Prostate gland (tissue), 2 donors: ENCODE results near the gene RCAN1. TPM values are rescaled to one million over a fixed set of nuclear protein-coding genes. Genes with fewer than 3 reads are reported as not detected.

Experiments used
- DNase-seq: peaks from one replicate; pipeline ENCODE4 v3.0.0-alpha.2; 2019; ENCODE audit warnings: low spot score
- H3K27ac ChIP-seq, 2 donors: fragments of 200-600 bp; sonication (generic); 2 replicates each; pipeline ENCODE4 v1.5.1; 2017 to 2019
- H3K27me3 ChIP-seq: fragments of 200-600 bp; sonication (generic); replicated peaks from 2 replicates; pipeline ENCODE4 v1.5.1; 2019; ENCODE audit not compliant: insufficient read depth
- H3K36me3 ChIP-seq, 2 donors: fragments of 200-600 bp; sonication (generic); 1 replicate in 1 of 2; 2 replicates in 1 of 2; pipeline versions ENCODE4 v1.5.1 to v1.8.1; 2017 to 2019
- H3K4me1 ChIP-seq: fragments of 200-600 bp; sonication (generic); replicated peaks from 2 replicates; pipeline ENCODE4 v1.5.1; 2019
- H3K4me3 ChIP-seq, 2 donors: fragments of 200-600 bp; sonication (generic); 2 replicates each; pipeline ENCODE4 v1.5.1; 2017 to 2019
- H3K9me3 ChIP-seq: fragments of 200-600 bp; sonication (generic); 2 replicates; pipeline ENCODE4 v1.5.1; 2017
- POLR2A ChIP-seq: fragments of 450-650 bp; IDR thresholded peaks from one replicate; pipeline ENCODE4 v1.6.1; 2016; ENCODE audit warnings: antibody characterized with exemption, mild to moderate bottlenecking
- POLR2AphosphoS5 ChIP-seq: sonication (generic); formaldehyde crosslinking; IDR thresholded peaks from one replicate; pipeline ENCODE4 v1.6.1; 2017; ENCODE audit warnings: antibody characterized with exemption
- WGBS: methylation state at CpG from one replicate; pipeline ENCODE4 v1.1.5; 2018; 5-methylcytosine and 5-hydroxymethylcytosine counted together
- intact Hi-C: fragments of 100-400 bp; cut with DNase I; formaldehyde crosslinking; loops from one replicate; pipeline ENCODE4 v1.14.2; 2022
- total RNA-seq, 2 donors: library from RNA; depleted of rRNA; stranded (reverse); fragments of >200 nt; gene quantifications; one replicate each; pipeline ENCODE4 v1.1.0, GENCODE V29; 2016
- TF ChIP-seq, protein P1 (sequence below), 4 experiments: fragments of 200-600 bp in 2 of 4; fragments of 450-650 bp in 2 of 4; sonication (generic) in 2 of 4; IDR thresholded peaks; 1 replicate in 3 of 4; 2 replicates in 1 of 4; pipeline ENCODE4 v1.5.1; 2016 to 2019; ENCODE audit warnings: antibody characterized with exemption in 4 of 4, mild to moderate bottlenecking in 2 of 4, moderate library complexity in 2 of 4

RCAN1 gene
- total RNA-seq, 2 donors from 2014 or later, result 12.0 to 14.1 TPM

DNA sequence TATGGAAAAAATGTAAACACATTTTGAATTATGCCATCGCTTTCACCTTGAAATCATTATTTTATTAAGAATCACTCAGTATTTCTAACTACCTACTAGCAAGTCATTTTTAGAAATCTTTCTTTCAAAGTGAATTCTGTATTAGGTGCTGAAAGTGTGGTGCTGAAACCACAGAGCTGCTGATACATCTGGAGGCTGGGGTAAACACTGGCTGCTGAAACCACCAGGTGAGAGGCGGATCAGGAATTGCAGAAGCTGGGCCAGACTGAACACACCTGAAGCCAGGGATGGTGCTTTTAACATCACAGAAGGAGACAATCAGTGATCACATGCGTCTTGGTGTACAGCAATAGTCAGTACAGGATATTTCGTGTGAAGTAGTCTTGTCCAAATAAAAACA lies 60.7 kb downstream of the RCAN1 start:
- WGBS, result 97% methylated on average over 4 of the region's 4 CpGs

DNA sequence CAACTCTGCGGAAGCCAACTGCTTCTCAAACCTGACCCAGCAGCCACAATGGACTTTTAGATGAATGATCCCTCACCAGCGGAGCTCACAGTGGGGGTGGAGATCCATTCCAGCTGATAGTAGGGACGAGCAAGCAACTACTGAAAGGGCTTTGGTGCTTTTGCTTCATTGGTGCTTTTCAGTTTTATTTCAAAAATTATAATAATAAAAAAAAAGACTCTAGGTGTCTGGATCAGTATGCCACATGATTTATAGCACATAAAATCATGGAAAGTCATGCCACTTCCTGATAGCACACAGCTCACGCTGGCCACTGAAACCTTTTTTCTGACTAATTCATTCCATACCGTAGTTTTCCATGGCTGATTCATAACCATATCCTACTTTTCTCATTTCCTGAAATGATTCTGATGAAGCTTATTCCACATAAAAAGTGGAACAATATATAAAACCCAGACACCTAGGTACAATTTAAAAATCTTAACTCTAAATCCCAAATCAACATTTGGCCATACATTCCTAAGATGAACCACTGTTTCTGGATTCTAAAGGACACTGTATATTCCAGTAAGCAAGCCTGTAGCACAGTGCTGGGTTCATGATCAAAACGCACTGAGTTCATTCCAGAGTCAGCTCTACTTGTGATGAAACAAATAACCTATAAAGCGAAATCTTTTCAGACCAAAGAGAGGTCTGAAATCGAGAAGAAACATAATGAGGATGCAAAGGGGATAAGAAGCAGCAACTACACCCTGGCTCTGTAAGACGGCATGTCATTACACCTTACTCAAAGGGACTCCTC lies 61.6 kb downstream of the RCAN1 start:
- no peak overlapping the region for H3K27ac ChIP-seq
- no peaks in the 10 kb centered on the region for H3K36me3 ChIP-seq
- no peak for DNase-seq
- H3K27me3 ChIP-seq, result no peaks in the 10 kb centered on the region
- WGBS, result 69% methylated on average over 9 of the region's 9 CpGs
- no peaks in the 10 kb centered on the region for H3K4me1 ChIP-seq
- no peaks in the 10 kb centered on the region for H3K9me3 ChIP-seq
- no peak for TF ChIP-seq POLR2A
- TF ChIP-seq, protein P1, sequence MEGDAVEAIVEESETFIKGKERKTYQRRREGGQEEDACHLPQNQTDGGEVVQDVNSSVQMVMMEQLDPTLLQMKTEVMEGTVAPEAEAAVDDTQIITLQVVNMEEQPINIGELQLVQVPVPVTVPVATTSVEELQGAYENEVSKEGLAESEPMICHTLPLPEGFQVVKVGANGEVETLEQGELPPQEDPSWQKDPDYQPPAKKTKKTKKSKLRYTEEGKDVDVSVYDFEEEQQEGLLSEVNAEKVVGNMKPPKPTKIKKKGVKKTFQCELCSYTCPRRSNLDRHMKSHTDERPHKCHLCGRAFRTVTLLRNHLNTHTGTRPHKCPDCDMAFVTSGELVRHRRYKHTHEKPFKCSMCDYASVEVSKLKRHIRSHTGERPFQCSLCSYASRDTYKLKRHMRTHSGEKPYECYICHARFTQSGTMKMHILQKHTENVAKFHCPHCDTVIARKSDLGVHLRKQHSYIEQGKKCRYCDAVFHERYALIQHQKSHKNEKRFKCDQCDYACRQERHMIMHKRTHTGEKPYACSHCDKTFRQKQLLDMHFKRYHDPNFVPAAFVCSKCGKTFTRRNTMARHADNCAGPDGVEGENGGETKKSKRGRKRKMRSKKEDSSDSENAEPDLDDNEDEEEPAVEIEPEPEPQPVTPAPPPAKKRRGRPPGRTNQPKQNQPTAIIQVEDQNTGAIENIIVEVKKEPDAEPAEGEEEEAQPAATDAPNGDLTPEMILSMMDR (IDR thresholded peaks at IDR 0.05), result no peak
- TF ChIP-seq POLR2AphosphoS5, result no peak
- intact Hi-C loops, result no loop called here
- no peak overlapping the region for H3K4me3 ChIP-seq

More for the DNA sequence above, 60.7 kb downstream of the RCAN1 start:
- Histone ChIP-seq H3K4me1 (no peaks in the 10 kb centered on the region), H3K4me3 (no peak overlapping the region), H3K36me3 (no peaks in the 10 kb centered on the region), H3K9me3 (no peaks in the 10 kb centered on the region), H3K27me3 (no peaks in the 10 kb centered on the region), H3K27ac (no peak overlapping the region)
- no peak for DNase-seq
- no peak for TF ChIP-seq POLR2AphosphoS5
- TF ChIP-seq, protein P1 (IDR thresholded peaks at IDR 0.05), result no peak
- no peak for TF ChIP-seq POLR2A
- intact Hi-C loops, result no loop called here

DNA sequence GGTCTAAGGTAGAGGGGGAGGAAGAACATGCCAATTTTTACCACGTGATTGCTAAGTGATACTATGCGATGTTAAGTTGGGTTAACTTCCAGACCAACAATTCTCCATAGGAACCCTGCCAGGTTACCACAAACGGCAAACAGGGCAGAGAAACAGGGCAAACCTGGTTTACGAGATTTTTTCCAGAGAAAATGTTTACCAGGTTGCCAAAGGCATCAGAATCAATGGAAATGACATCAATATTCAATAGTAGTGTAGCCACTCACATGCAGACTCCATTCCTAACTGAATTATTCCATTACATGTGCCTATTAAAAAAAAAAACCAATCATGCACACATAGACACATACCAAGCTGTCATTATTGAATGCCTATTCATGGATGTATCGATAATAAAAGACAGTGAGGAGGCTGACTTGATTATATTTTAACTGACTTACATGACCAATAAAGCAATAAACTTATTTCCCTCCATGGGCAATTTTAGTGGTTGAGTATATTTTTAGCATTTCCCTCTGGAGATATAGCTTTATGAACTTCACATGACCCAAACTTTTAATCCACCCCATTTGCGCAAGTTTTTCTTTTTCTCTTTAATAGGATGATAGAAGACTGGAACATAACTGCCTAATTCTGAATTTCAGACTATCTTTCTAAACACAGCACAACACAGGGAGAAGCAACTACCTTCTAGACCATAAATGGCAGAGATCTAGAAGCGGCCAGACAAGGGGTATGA lies 62.4 kb downstream of the RCAN1 start:
- intact Hi-C loops, result no loop called here
- no peaks in the 10 kb centered on the region for H3K4me1 ChIP-seq
- no peaks in the 10 kb centered on the region for H3K27me3 ChIP-seq
- H3K4me3 ChIP-seq, result no peak overlapping the region
- H3K9me3 ChIP-seq, result no peaks in the 10 kb centered on the region
- DNase-seq, result no peak
- WGBS, result 60% methylated on average over 7 of the region's 7 CpGs
- H3K36me3 ChIP-seq, result no peaks in the 10 kb centered on the region
- TF ChIP-seq, protein P1 (IDR thresholded peaks at IDR 0.05), result no peak
- TF ChIP-seq POLR2AphosphoS5 (no peak), POLR2A (no peak)
- no peak overlapping the region for H3K27ac ChIP-seq

DNA sequence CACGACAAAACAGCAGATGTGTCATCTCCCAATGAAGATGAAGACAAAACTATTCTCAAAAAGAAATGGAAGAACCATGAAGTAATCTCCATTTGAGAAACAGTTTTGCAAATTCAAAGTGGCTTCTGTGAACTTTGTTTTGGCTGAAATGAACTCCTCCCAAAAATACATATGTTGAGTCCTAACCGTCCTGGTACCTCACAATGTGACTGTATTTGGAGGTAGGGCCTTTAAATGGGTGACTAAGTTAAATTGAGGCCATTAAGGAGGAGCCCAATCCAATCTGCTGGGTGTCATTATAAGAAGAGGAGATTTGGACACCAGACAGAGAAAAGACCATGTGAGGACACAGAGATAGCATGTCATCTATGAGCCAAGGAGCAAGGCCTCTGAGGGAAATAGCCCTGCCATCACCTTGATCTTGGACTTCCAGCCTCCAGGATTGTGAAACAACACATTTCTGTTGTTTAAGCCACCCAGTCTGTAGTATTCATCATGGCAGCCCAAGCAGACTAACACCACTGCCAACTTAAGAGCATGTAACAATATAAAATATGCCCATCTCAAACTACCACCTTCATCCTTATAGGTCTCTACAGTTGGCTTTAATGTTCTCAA lies 64.6 kb downstream of the RCAN1 start:
- Histone ChIP-seq H3K4me1 (no peaks in the 10 kb centered on the region), H3K4me3 (no peak overlapping the region), H3K9me3 (no peaks in the 10 kb centered on the region), H3K27me3 (no peaks in the 10 kb centered on the region), H3K36me3 (no peaks in the 10 kb centered on the region), H3K27ac (no peak overlapping the region)
- no peak for TF ChIP-seq POLR2A
- TF ChIP-seq POLR2AphosphoS5, result no peak
- TF ChIP-seq, protein P1 (IDR thresholded peaks at IDR 0.05), result no peak
- 75% methylated on average over 2 of the region's 2 CpGs for WGBS
- intact Hi-C loops, result no loop called here
- DNase-seq, result no peak
